GM18507 (cell line): Measurements from ENCODE around the gene ARFGAP1.

Experiments
- DNase-seq: peaks from one replicate; pipeline ENCODE4 v3.0.0; 2011; ENCODE audit warnings: low read depth; ENCODE audit not compliant: insufficient read length; ENCODE audit errors: extremely low spot score
- FAIRE-seq: peaks from 2 replicates; lab custom pipeline; 2011; peaks lifted over from hg19 to GRCh38; lab: Jason Lieb, UNC

Gene ARFGAP1

DNA sequence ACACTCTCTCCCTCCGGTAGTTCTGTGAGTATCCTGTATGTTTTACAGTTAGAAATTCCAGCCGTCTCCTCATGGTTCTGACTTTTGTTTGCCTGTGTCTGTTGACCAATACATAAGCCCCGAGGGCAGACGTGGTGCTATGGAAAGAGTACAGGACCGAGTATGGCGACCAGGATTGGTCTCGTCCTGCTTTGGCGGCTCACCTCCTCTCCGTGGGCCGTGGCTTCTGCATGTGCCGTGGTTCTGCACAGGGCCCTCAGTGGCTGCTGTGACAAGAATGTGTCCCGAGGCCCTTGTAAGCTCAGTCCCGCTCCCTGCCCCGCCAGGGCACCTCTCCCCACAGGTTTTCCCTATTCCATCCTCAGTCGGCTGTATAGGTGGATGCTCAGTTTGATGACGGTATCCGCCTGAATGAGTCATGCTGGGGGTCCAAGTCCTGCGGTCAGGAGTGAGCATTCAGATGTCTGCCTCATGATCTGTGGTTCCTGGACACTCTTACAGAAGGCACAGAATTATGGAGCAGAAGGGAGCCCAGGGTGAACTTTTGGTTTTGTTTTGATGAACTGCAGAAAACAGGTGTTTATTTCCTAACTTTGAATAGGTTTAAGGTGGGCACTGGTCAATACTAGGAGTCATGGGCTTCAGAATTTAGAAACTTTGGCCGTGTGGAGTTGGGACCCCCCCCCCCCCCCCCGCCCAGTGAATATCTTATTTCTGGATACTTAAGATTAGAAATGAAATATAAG lies 1.2 kb downstream of the ARFGAP1 start:
- DNase-seq, result no peak
- no peak for FAIRE-seq

DNA sequence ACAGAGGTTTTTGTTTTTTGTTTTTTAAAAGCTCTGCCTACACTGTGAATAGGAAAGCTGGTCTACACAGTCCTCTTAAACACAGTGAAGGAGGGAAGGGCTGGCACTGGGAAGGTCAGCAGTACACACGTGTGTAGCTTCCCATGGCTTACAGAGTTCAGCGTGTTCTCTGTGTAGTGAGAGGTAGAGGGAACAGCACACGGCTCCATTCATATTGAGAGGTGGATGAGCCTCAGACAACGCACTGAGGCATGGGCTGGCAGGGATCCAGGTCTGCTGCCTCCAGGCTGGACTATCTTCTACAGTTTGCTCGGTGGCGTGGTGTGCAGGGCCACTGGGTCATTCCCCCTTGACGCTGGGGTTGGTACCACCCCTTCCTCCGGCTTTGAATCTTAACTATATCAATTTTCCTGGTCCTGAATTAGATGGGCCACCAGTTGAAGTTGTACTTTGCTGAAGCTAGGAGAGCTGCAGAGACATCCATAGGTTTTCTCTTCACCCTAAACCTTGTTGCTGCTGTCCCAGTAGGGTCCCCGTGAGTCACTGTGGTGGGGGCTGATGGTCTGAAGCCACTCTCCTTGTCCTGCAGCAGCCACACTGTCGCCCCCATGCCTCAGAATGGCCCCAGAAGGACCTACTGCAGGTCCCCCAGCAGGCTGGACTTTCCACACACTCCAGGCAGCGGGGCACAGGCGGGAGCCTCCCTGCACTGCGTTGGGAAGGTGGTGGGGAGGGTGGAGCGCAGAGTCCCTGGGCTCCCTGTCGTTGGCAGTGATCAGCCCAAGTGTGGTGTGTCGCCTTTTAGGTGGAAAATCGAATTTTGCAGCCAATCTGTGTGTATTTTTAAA lies 2.0 kb downstream of the ARFGAP1 start:
- DNase-seq (no peak), FAIRE-seq (no peak)

DNA sequence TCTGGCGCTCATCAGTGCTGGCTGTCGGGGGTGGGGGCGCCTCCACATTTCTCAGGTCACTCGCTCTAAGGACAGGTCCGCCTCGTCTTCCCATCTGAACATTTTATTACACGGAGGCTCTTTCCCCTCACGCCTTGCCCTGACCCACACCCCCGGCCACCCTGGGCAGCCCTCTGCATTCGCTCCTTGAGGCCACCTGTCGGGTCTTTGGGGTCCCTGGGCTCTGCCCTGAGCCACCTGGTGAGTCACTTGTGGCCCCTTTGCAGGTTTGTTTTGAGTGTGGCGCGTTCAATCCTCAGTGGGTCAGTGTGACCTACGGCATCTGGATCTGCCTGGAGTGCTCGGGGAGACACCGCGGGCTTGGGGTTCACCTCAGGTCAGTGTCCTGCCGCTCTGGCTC lies 3.2 kb downstream of the ARFGAP1 start:
- DNase-seq (no peak), FAIRE-seq (no peak)

DNA sequence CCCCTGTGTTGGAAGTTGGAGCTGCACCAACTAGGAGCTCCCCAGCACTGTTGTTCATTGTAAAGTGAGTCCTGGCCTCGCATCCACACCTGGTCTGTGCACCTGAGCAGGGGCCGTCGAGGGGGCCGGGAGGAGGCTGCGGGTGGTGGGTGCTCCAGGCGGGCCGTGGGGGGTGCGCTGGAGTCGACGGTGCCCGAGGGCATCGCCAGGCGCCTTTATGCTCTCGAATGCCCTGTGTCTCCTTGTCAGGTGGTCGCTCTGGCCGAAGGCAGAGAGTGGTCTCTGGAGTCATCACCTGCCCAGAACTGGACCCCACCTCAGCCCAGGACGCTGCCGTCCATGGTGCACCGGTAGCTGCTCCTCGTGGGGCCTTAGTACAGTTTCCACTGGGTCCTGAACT lies 4.3 kb downstream of the ARFGAP1 start:
- FAIRE-seq (no peak), DNase-seq (no peak)

DNA sequence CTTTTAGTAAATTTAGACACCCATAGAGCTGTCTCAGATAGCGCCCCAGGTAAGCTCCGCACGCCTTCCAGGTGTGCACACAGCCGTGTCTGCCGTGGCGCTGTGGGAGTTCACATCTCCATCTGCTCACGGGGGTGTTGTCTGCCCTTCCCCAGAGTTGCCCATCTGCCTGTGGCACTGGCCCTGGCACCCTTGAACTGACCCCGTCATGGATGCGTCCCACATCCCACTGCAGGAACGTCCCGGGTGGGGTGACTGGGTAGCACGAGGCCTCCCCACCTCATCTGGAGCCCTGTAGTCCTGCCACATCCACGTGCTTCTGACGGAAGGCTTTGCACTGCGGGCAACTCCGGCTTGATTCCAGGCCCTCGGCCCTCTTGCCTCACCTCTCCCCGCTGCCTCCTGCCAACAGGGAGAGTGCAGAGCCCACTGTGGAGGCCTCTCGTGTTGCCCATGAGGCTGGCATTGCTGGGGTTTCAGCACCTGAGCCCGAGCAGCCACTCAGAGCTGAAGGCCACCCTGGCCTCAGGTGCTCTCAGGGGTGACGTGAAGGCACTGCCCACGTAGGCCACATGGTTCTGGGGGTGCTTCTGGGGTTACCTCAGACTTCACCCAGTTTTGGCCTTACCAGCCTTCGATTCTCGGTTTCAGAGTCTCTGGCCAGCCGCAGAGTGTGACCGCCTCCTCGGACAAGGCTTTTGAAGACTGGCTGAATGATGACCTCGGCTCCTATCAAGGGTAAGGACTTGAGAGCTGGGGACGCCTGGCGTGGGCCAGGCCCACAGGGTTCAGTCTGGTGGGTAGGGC lies 5.1 kb downstream of the ARFGAP1 start:
- FAIRE-seq, result no peak
- no peak for DNase-seq

DNA sequence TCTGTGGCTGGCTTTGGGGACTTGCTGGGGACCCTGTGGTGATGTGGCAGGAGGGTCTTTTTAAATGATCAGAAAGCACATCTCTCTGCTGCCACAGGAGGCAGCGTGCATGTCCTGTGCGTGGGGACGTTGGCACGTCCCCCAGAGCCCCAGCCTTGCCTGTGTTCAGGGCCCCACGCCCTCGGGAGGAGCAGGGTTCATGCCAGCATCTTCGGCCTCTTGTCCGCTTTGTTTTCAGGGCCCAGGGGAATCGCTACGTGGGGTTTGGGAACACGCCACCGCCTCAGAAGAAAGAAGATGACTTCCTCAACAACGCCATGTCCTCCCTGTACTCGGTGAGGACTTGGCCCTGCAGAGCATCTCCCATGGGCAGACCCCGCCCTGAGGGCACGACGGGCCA lies 6.0 kb downstream of the ARFGAP1 start:
- no peak for DNase-seq
- FAIRE-seq, result no peak

DNA sequence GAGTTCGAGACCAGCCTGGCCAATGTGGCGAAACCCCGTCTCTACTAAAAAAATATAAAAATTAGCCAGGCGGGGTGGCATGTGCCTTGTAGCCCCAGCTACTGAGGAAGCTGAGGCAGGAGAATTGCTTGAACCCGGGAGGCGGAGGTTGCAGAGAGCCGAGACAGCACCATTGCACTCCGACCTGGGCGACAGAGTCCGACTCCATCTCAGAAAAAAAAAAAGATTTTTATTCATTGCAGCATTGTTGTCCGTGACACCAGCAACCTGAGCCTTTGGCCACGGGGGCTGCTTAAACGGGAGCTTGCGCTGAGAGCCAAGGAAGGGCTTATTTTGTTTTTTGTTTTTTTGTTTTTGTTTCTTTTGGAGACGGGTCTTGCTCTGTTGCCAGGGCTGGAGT lies 7.3 kb downstream of the ARFGAP1 start:
- no peak for DNase-seq
- FAIRE-seq, result no peak

DNA sequence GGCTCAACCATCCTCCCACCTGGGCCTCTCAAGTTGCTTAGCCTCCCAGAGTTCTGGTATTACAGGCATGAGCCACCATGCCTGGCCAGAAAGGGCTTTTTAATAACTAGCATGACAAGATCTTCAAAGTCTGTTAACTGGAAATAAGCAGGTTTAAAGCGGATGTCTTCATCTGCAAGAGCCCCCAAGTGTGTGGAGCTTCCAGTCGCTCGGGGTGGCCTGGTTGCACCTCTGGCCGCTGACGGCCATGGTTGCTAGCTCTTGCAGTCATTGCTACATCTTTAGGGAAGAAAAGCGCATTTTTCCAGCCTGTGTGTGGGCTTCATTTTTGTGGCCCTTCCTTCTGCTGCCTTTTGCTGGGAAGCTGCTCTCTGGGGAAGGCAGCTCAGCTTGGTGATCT lies 7.8 kb downstream of the ARFGAP1 start:
- DNase-seq (no peak), FAIRE-seq (no peak)

DNA sequence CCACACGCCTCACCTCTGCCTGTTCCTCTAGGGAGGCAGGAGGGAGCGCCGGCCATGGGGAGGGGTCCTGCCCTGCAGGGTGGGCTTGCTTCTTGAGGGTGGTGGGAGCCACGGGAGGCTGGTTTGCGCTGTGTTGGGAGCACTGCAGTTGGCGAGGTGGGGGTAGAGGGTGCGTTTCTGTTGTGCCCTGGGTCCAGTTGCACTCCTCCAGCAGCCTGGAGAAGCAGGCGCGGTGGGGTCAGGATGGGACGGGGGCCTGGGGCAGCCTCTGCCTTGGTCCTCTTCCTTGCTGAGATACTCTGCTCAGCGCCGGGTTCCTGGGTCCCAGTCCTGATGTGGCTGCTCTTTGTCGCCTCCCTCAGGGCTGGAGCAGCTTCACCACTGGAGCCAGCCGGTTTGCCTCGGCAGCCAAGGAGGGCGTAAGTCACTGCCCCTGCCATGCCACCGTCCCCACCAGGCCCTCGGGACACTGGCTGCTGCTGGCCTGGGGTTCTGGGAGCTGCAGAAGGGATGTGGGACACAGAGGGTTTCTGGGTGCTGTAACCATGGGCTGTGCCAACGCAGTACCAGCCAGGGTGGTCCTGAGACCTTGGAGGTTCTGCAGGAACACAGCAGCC lies 8.4 kb downstream of the ARFGAP1 start:
- no peak for DNase-seq
- no peak for FAIRE-seq

DNA sequence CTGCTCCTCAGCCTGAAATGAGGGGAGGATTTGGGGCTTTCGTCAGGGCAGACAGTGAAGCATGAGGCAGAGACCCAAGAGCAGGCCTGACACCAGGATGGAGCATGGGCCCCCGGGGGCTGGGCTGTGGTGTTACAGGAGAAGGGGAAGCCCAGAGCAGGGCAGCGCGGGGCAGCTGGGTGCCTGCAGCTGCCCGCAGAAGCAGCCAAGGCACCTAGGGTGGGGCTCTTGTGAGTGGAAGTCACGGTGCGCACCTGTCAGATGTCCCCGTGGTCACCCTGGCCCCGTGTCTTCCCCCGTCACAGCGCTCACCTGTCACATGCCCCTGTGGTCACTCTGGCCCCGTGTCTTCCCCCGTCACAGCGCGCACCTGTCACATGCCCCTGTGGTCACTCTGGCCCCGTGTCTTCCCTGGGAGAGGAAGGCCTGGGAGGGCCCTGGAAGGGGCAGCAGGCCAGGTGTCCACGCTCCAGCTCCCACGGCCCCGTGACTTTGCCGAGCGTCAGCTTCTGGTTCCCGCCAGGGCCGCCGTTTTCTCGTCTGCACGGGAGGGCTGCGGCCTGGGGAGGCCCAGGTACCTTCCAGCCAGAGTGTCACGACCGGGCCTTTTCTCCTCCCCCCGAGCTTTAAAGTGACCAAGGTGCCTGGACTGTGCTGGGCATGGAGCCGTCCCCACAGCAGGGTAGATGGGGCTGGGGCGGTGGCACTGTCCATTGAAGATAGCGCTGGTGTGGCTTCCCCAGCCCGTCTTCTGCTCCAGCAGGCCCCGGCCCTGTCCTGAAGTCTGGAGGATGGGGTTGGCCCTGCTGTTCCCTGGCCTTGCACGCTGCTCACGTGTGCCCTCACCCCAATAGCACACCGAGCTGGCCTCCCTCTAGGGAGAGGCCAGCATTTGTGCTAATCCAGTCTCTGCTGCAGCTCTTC lies 9.4 kb downstream of the ARFGAP1 start:
- DNase-seq, result no peak
- no peak for FAIRE-seq

DNA sequence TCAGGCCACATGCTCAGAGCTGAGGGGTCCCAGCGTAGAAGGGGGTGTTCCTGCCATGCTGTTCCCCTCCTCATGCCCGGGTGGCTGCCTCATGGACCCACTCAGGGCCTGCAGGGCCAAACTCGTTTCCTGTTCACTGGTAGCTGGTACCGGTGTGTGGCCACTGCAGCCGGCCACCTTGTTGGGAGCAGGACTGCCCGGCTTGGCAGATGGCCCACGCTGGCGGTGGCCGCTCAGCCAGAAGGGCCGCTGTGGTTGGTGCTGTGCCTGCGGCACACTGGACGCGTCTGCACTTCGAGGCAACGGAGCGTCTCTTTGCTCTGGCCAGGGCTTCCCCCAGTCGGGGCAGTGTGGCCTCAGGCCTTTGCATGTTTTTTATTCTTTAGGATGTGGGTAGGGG lies 10.3 kb downstream of the ARFGAP1 start:
- no peak for DNase-seq

DNA sequence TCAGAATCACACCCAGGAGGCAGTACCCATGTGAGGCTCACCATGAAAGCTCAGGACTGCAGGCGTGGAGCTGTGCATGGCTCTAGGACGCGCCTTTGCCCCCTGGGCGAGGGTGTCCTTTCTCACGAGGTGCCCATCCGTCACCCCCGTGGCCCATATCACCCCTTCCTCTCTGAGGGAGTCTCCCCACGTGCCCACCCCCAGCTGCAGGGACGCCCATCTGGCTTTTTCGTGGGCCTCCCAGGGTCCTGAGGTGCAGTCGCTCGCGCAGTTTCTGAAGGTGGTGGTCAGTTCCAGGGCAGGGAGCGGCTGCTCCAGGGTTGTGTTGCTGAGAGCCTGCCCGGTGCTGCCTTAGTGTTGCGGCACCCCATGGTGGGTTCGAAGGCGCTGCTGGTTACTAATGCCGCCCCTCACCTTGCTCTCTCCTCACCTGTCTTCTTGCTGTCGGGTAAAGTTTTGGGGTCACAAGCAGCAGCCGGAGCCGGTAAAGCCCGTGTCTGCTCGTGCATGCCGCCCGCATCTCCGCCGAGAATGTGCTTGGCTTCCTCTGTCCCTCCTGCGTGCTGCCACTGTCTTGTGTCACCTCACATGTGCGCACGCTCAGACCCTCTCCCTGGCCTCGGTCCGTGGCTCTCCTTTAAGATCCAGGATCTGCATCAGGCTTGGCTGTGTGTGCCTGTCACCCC lies 10.9 kb downstream of the ARFGAP1 start:
- DNase-seq (no peak), FAIRE-seq (no peak)

More for the DNA sequence above, 10.3 kb downstream of the ARFGAP1 start:
- no peak for FAIRE-seq

DNA sequence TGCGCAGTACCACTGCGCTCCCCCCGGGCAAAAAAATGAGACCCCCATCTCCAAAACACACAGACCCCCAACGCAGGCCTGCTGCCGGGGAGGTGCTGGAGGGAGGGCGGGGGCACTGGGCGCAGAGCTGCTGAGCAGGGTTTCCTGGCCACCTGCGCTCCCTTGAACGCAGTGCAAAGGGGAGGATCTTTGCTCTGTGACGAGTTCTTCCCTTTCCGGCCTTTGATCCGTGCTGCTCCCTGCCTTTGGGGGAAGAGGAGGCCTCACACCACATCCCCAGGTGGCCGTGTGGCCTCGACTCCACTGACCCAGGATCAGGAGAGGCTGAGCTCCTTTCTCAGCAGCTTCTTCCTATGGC lies 11.4 kb downstream of the ARFGAP1 start:
- DNase-seq (no peak), FAIRE-seq (no peak)

DNA sequence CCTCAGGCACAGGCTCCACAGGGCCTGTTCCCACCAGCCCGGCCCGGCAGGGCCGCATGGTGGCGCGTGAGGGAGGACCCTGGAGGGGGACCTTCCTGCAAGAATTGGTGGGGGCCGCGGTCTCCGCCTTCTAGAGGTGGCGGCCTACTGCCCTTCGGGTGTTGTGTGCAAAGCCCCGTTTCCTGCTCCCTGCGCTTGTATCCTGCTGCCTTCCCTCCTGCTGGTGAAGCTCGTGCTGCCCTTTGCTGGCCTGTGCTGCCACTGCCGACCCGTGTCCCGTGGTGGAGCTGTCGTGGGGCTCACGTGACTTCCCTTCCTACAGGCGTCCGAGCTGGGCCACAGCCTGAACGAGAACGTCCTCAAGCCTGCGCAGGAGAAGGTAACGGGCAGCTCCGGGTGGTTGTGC lies 11.9 kb downstream of the ARFGAP1 start:
- FAIRE-seq, result no peak
- DNase-seq, result no peak

DNA sequence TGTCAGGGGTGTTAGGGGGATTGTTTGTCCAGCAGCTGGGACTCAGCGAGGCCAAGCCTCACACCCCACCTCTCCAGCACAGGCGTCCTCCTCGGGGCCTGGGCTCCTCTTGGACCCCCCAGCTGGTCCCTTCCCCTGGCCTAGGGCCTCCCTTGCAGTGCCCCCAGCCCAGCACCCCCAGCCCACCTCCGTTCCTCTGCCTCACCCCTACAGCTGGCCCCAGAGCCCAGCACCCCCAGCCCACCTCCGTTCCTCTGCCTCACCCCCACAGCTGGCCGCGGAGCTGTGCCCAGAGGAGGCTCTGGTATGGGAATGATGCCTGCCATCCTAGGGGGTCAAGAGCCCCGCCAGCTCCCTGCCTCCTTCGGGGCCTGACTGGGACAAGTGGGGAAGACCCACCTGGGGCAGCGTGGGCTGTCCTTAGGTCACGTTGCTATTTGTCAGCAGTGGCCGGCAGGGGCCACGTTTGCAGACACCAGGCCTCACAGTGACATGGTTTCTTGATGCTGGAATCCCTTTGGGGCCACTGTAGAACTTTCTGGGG lies 12.4 kb downstream of the ARFGAP1 start:
- DNase-seq (no peak), FAIRE-seq (no peak)

DNA sequence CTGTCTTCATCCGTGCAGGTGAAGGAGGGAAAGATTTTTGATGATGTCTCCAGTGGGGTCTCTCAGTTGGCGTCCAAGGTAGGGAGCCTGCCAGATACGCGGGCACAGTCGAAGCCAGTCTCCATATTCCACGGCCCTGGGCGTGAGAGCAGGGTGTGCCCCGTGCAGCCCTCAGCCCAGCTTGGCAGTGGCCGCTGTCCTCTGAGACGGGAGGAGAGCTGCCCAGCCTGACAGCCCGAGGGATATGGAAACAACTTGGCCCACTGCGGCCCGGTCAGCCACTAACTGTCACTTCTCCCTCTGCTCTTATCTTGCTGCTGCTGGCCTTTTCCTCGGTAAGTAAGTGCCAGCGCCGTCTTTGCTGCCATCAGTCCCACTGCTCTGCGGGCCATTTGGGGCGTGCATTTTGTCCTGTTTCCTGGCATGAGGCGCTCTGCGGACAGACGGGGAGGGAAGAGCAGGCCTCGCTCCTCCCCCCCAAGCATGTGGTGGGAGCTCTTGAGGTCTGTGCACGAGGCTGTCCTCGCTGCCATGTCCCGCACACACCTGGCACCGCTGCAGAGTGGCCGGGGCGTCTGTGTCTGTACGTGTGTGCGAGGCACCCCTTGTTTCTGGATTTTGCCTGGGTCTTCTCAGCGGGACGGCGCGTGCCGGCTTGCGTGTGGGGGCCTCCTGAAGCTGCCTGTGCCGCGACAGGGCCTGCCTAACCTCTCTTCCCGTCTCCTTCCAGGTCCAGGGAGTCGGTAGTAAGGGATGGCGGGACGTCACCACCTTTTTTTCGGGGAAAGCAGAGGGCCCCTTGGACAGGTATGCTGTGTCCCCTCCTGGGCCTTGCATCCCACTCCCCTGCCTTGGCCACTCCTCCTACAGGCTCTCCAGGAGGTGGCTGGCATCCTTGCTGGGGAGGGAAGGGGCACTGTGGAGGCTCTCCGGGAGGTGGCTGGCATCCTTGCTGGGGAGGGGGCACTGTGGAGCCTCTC lies 13.3 kb downstream of the ARFGAP1 start:
- FAIRE-seq, result no peak
- no peak for DNase-seq
